Thoracic aorta (tissue), 2 donors: ENCODE measurements around the gene RNF31. TPM values are rescaled to one million over a fixed set of nuclear protein-coding genes. Genes with fewer than 3 reads are reported as not detected.
A peak's percentile ranks its signal among the peaks of the same experiment; 100 is the strongest.

Experiments
- ATAC-seq: fragments of 150-250 bp; one replicate; pipeline ENCODE4 v1.8.0; 2017; ENCODE audit warnings: low read depth; ENCODE audit not compliant: insufficient number of reproducible peaks, low FRiP score
- DNase-seq: peaks from one replicate; pipeline ENCODE4 v3.0.0-alpha.2; 2020; ENCODE audit warnings: low spot score
- H3K27ac ChIP-seq, 2 donors: fragments of 200-600 bp; sonication (generic); 1 replicate in 1 of 2; 2 replicates in 1 of 2; pipeline ENCODE4 v1.5.1; 2016; ENCODE audit warnings: mild to moderate bottlenecking in 2 of 2, moderate library complexity in 2 of 2
- H3K27me3 ChIP-seq: fragments of 200-600 bp; sonication (generic); replicated peaks from 2 replicates; pipeline ENCODE4 v1.6.0; 2016; ENCODE audit warnings: mild to moderate bottlenecking; ENCODE audit not compliant: insufficient read depth
- H3K36me3 ChIP-seq: fragments of 200-600 bp; sonication (generic); one replicate; pipeline ENCODE4 v1.5.1; 2016
- H3K4me1 ChIP-seq, 2 donors: fragments of 200-600 bp; sonication (generic); 1 replicate in 1 of 2; 2 replicates in 1 of 2; pipeline versions ENCODE4 v1.5.1 to v1.6.0; 2016; ENCODE audit warnings: low read depth in 2 of 2, mild to moderate bottlenecking in 1 of 2; ENCODE audit not compliant: control insufficient read depth in 1 of 2
- H3K4me3 ChIP-seq: fragments of 200-600 bp; sonication (generic); 2 replicates; pipeline ENCODE4 v1.5.1; 2016; ENCODE audit warnings: mild to moderate bottlenecking
- H3K9me3 ChIP-seq: fragments of 200-600 bp; sonication (generic); 2 replicates; pipeline ENCODE4 v1.5.1; 2016
- CTCF ChIP-seq: fragments of 200-600 bp; sonication (generic); IDR thresholded peaks from one replicate; pipeline ENCODE4 v1.5.1; 2019; ENCODE audit warnings: antibody characterized with exemption
- total RNA-seq, 2 donors: library from RNA; depleted of rRNA; stranded (reverse); fragments of >200 nt; gene quantifications; one replicate each; pipeline versions ENCODE4 v1.1.0 to v1.2.3, GENCODE V29; 2016

The RNF31 gene
- total RNA-seq, 2 donors from 2014 or later = 60.4 to 94.6 TPM

- Histone ChIP-seq H3K27me3 (no peaks in the 10 kb centered on the region), H3K4me1 (peaks cover 7 to 18% of the 10 kb centered on the region in 2 donors), H3K4me3 (peak within 1 kb of the TSS; percentile 92), H3K9me3 (no peaks in the 10 kb centered on the region), H3K27ac (peak within 1 kb of the TSS; percentile 98), H3K36me3 (peaks cover 10% of the 10 kb centered on the region)
- TF ChIP-seq CTCF = no peak
- ATAC-seq = peak; percentile 97
- peak; percentile 97 for DNase-seq
Measured at GRCh38 chr14:24114532-24115421, 32.5 kb upstream of the RNF31 start, which contains the start of the genes DCAF11 and NRL. DCAF11 (plus strand) TSS chr14:24114777; CDS start chr14:24115595, 818 bp downstream. NRL (minus strand) TSS chr14:24114949; CDS start chr14:24082848, 32,101 bp downstream.

GRCh38 chr14:24115422-24116127 is 31.7 kb upstream of the RNF31 start:
- Histone ChIP-seq H3K27me3 (no peaks in the 10 kb centered on the region), H3K27ac (peak overlapping the region; percentile 98), H3K4me1 (peaks cover 7 to 18% of the 10 kb centered on the region in 2 donors), H3K9me3 (no peaks in the 10 kb centered on the region), H3K4me3 (peak overlapping the region; percentile 92), H3K36me3 (peaks cover 13% of the 10 kb centered on the region)
- ATAC-seq = no peak
- no peak for DNase-seq
- TF ChIP-seq CTCF = no peak

GRCh38 chr14:24116128-24116814 is 31.0 kb upstream of the RNF31 start:
- Histone ChIP-seq H3K4me3 (peak overlapping the region; percentile 92), H3K27ac (no peak overlapping the region), H3K36me3 (peaks cover 19% of the 10 kb centered on the region), H3K4me1 (peaks cover 7 to 18% of the 10 kb centered on the region in 2 donors), H3K9me3 (no peaks in the 10 kb centered on the region), H3K27me3 (no peaks in the 10 kb centered on the region)
- no peak for TF ChIP-seq CTCF
- DNase-seq (no peak), ATAC-seq (no peak)

GRCh38 chr14:24117179-24117578 is 30.1 kb upstream of the RNF31 start:
- Histone ChIP-seq H3K27me3 (no peaks in the 10 kb centered on the region), H3K27ac (no peak overlapping the region), H3K9me3 (no peaks in the 10 kb centered on the region), H3K4me3 (no peak overlapping the region), H3K36me3 (peaks cover 26% of the 10 kb centered on the region), H3K4me1 (peaks cover 7 to 18% of the 10 kb centered on the region in 2 donors)
- ATAC-seq (no peak), DNase-seq (no peak)
- no peak for TF ChIP-seq CTCF
